Urothelium cell line (cell line): Measurements from ENCODE around the gene PSD2.

ENCODE experiments used
- DNase-seq: peaks from one replicate; pipeline ENCODE4 v3.0.0; 2011; ENCODE audit warnings: low spot score, mixed read lengths
- FAIRE-seq: peaks from 2 replicates; lab custom pipeline; 2011; peaks lifted over from hg19 to GRCh38; lab: Jason Lieb, UNC

The PSD2 gene

GRCh38 chr5:139872052-139872766 is 76.6 kb downstream of the PSD2 start:
- DNase-seq (no peak), FAIRE-seq (no peak)

GRCh38 chr5:139872851-139873794 is 77.5 kb downstream of the PSD2 start:
- DNase-seq, result no peak
- FAIRE-seq, result no peak

DNA sequence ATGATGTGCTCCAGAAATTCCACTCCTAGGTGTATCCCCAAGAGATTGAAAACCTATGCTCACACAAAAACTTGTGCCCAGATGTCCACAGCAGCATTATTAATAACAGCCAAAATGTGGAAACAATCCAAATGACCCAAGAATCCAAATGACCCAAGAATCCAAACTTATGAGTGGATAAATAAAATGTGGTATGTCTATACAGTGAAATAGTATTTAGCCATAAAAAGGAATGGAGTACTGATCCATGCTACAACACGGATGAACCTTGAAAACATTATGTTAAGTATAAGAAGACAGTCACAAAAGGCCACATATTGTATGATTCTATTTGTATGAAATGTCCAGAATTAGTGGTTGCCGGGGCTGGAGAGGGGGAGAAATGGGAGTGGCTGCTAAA is 80.3 kb downstream of the PSD2 start:
- FAIRE-seq, result no peak

GRCh38 chr5:139877129-139877597 is 81.6 kb downstream of the PSD2 start:
- DNase-seq (peak; percentile 69), FAIRE-seq (no peak)

More for the DNA sequence above, 80.3 kb downstream of the PSD2 start:
- no peak for DNase-seq

DNA sequence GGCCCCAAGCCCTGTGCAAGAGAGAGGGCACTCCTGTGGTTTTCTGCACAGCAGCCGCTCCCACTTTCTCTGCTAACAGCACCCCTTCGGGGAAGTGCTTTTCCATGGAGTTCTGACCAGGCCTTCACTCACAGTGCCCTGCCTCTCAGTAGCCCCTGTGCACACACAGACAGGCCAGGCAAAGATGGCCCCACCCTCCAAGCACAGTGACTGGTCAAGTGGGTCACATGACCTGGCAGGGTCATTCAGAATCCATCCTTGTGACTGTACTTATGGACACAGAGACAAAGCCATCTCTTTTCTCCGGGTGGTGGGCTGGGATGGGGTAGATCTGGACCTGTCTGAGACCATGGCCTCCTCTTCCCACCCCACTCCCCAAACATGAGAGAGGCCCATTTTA is 82.5 kb downstream of the PSD2 start:
- no peak for FAIRE-seq
- no peak for DNase-seq

GRCh38 chr5:139880416-139881142 is 85.0 kb downstream of the PSD2 start:
- no peak for FAIRE-seq
- no peak for DNase-seq

GRCh38 chr5:139881143-139881733 is 85.6 kb downstream of the PSD2 start:
- no peak for FAIRE-seq
- DNase-seq, result no peak

GRCh38 chr5:139882316-139882715 is 86.7 kb downstream of the PSD2 start:
- FAIRE-seq (no peak), DNase-seq (no peak)

GRCh38 chr5:139882961-139883539 is 87.4 kb downstream of the PSD2 start:
- no peak for DNase-seq
- FAIRE-seq, result no peak

DNA sequence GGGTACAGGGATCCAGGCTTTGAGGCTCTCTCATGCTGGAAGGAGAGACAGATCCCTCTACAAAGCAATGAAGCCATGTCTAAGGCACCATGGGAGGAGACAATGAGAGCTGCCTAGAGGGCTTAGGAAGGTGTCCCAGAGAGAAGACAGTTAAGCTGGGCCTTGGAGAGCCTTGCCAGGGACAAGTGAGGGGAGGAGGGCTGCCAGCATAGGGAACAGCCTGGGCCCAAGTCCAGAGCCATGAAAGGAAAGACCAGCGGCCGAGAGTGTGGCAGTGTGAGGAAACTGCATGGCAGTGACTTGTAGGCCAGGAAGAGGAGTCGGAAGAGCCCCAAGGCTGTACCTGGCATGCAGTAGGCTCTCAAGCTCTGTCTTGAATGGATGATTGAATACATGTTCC is 88.5 kb downstream of the PSD2 start:
- FAIRE-seq (no peak), DNase-seq (no peak)

DNA sequence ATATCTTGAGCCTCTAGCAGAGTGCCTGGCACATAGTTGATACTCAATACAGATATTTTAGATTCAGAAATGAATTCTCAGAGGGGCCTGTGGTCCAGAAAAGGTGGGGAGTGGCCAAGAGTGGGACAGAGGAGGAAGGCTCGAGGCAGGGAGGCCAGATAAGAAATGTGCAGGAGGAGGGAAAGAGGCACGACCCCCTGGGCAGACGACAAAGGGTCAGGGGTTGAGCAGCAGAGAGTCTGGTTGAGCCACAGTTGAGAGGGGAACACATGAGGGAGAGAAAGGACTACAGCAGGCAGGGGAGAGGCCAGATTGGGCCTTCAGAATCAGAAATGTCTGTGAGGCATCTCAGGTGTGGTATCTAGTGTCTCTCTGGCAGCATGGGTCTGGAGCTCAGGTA is 89.1 kb downstream of the PSD2 start:
- FAIRE-seq (no peak), DNase-seq (no peak)

DNA sequence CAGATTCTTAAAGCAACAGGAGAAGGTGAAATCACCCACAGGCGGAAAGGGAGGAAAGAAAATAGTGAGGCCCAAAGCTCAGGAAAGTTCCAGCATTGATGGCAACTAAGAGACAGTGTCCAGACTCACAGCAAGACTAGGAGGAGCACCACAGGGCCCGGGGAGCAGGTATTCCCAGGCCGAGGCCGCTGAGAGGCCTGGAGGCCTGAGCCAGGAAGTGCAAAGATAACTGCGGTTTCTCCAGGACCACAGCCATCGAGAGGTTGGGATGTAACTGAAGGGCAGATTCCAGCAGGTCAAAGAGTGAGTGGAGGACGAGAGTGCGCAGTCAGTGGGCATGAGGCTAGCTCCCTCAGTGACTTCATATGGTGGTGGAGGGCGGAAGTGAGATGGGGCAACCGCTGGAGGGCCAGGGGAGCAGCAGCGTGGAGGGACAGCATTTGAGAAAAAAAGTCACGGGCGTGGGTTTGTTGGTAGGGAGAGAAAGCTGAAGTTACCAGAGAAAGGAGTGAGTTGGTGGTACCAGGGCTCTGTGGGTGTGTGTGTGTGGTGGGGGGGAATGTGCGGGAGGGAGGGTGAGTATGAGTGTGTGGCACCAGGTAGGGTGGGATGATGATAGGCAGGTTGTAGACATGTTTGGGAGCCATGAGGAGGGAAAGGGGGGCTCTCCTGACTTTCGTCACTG is 89.7 kb downstream of the PSD2 start:
- FAIRE-seq (no peak), DNase-seq (no peak)

- DNase-seq, result no peak
- no peak for FAIRE-seq
These were observed 90.2 kb downstream of the PSD2 start for GRCh38 chr5:139885857-139886208.

DNA sequence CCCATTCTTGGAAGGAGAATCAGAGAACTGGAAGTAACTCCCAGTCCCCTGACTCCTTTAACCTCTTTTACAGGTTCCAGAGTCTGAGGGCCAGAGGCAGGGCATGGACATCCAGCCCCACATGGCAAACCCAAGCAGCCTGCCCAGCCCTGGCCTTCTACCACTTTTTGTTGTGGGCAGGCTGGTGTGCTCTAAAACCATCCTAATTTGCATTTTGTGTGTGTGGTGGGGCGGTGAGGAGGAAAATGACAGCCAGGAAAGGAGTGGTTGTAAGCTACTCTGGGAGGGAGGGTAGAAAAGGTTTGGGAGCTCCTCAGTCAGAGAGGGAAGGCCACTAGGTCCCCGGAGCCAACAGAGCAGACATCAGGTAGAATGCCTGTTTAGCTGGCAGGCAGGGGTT is 90.6 kb downstream of the PSD2 start:
- no peak for FAIRE-seq

DNA sequence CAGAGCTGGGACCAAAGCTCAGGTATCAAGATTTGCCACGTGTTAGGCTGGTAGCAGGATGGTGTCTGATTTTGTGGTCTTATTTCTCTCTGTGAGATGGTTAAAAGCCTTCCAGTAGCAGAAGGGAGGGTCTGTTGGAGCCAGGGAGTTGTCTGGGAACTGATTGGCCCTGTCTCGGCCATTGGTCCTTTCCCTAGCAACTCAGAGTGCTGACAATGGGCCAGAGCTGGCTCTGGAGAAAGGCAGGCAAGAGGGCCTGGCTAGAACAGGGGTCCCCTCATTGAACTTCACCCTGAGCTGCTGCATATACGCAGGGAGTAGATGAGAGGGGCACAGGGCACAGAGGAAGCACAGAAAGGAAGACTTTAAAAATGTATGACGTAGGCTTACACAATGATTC is 92.8 kb downstream of the PSD2 start:
- no peak for DNase-seq
- no peak for FAIRE-seq

More for the DNA sequence above, 90.6 kb downstream of the PSD2 start:
- no peak for DNase-seq

GRCh38 chr5:139889410-139889809 is 93.8 kb downstream of the PSD2 start:
- no peak for DNase-seq
- no peak for FAIRE-seq

GRCh38 chr5:139893873-139894272 is 98.3 kb downstream of the PSD2 start:
- DNase-seq (no peak), FAIRE-seq (no peak)
